Measurements from ENCODE around the gene TMEM240.
"Not testable (repeated sequence)": the region's sequence is repeated elsewhere in the genome, so short reads cannot be mapped to it uniquely, and the experiment has no call there.

TMEM240 gene

DNA sequence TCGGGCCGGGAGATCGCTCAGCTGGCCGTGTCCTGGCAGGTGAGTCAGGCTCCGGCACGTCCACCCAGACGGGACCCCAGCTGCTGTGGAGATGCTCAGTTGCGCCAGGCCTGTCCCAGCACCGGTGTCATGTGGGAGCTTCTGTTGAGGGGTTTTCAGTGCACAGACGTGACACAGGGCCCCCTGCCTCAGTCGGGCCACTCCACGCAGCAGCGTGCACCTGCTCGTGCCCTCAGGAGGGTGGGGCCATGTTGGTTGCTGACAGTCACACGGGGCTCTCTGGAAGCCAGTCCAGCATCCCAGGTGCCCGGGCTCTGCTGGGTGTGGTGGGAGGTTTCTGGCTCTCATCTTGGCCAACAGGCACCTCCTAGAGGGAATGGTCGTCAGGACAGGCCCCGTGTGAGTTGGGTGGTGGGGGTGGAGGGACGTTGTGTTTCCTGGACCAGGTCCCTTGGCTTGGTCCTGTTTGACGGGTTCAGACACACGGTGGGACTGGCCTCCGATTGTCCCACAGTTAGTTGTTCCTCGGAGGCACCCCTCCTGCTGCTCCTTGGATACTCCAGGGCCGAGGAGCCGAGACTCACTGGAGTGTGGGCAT is 49.7 kb downstream of the TMEM240 start:
- no peak for DNase-seq

DNA sequence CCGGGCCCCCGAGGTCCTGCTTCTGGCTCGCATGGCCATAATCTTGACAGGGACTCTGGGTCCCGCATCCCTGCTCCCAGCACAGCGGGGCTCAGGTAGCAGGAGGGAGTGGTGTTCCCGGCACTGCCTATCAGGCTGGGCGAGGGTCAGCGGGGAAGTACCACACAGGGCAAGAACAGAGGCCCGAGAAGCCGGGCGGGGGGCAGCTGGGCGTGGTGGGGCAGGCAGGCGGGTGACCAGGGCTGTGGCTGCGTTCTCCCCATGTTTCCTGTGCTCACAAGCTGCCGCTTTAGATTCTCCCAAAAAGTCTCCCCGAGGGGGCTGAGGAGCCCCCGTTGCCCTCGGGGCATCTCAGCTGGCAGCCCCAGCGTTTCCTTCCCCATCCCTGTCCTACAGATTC is 50.6 kb downstream of the TMEM240 start:
- DNase-seq, result no peak

DNA sequence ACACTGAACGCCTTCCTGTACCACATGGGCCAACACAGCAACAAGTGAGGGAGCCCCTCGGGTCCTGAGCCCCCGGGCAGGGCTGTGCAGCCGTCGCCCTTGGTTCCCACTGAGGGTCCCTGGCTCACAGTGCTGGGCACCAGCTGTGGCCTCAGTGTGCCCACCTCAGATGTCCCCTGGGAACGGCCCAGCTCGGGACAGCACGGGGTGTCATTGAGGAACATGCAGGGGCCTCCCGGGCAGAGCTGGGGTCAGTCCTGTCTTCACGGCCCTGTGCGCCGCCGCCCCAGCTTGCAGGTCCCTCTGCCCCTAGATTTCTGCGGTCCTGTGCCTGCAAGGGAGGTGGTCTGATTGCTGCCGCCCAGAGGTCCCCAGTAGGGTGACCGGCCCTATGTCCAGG is 51.2 kb downstream of the TMEM240 start:
- DNase-seq, result no peak

DNA sequence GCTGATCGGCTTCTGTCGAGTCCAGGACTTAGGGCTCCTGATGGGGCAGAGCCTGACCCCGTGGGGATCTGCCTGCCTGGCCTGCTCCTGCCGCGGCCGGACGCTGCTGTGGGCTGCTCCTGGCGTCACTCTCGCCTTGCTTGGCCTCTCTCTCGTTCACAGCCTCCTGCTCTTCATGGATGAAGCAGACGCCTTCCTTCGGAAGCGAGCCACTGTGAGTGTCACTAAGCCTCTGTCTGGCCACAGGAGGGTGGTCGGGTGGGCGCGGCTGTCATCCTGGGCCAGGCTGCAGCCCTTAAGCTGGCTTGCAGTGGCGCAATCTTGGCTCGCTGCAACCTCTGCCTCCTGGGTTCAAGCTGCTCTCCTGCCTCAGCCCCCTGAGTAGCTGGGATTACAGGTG is 52.7 kb downstream of the TMEM240 start:
- DNase-seq, result no peak

DNA sequence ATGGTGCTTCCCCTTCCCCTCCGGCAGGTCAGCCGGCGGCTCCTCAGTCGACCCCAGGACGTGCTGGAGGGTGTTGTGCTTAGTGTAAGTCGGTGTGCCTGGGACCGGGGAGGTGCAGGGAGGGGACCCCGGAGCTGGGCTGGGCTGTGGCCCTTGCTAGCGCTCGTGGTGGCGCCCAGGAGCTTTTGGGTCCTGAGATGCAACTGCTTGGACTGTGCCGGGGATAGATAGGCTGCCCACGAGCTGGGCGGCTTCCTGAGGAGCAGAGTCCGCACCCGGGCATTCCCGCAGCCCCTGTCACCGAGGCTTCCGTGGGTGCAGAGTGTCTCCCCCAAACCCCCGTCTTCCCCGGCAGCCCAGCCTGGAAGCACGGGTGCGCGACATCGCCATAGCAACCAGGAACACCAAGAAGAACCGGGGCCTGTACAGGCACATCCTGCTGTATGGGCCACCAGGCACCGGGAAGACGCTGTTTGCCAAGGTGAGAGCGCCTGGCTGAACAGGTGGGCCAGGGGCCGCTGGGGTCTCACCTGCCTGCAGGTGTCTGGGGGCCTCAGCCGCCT is 54.6 kb downstream of the TMEM240 start:
- not testable (repeated sequence) for DNase-seq

DNA sequence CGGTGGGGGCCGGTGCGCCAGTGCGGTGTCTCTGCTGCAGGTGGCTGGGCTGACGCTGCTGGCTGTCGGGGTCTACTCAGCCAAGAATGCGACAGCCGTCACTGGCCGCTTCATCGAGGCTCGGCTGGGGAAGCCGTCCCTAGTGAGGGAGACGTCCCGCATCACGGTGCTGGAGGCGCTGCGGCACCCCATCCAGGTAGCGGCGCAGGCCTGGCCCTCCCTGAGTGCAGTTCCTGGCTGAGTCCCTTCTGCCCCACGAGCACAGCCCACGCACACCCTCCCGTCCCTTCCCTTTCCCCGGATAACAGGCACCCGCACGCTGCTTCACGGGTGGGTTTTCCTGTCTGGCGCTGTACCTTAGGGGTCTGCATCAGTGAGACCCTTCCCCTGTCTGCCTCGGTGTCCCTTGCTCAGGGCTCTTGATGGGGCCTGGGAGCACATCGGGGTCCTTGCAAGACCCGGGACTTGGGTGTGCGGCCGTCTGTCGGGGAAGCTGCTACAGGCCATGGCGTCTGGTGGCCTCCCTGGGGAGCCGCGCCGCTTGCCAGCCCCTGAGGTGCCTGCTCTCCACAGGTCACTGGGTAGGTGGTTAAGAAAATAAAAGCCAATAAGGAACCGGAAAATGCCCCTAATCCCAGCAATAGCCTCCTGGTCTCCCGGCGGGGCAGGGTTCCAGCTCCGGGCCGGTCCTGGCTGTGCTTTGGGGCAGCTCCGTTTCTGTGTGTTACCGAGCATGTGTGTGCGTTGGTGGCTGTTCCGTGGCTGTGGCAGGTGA is 55.3 kb downstream of the TMEM240 start:
- not testable (repeated sequence) for DNase-seq
